Measurements from ENCODE around the gene KCNJ9.

- TF ChIP-seq, protein P1, sequence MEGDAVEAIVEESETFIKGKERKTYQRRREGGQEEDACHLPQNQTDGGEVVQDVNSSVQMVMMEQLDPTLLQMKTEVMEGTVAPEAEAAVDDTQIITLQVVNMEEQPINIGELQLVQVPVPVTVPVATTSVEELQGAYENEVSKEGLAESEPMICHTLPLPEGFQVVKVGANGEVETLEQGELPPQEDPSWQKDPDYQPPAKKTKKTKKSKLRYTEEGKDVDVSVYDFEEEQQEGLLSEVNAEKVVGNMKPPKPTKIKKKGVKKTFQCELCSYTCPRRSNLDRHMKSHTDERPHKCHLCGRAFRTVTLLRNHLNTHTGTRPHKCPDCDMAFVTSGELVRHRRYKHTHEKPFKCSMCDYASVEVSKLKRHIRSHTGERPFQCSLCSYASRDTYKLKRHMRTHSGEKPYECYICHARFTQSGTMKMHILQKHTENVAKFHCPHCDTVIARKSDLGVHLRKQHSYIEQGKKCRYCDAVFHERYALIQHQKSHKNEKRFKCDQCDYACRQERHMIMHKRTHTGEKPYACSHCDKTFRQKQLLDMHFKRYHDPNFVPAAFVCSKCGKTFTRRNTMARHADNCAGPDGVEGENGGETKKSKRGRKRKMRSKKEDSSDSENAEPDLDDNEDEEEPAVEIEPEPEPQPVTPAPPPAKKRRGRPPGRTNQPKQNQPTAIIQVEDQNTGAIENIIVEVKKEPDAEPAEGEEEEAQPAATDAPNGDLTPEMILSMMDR (IDR thresholded peaks at IDR 0.05), result no peak
- TF ChIP-seq POLR2A (IDR thresholded peaks at IDR 0.05) (no peak), POLR2AphosphoS5 (IDR thresholded peaks at IDR 0.05; ENCODE audit: insufficient read depth in 1 of 2, low read depth in 1 of 2) (no peak)
These were observed 26.2 kb downstream of the KCNJ9 start for GRCh38 chr1:160107512-160107911.
